ENCODE measurements around the gene PEPD. TPM values are rescaled to one million over a fixed set of nuclear protein-coding genes. Genes with fewer than 3 reads are reported as not detected.

The PEPD gene
- total and polyA plus RNA-seq, 2 donors (not counting 3 experiments of a cell fraction or from before 2014, with no cell fraction given) = 73.7 to 126 TPM

GRCh38 chr19:33445442-33446329 lies 75.9 kb downstream of the PEPD start:
- H3K79me2 ChIP-seq (ENCODE audit: control insufficient read depth, insufficient read depth, low read length) = no peaks in the 10 kb centered on the region
- H3K27ac ChIP-seq (ENCODE audit: insufficient read depth, low read depth, low read length) = no peak overlapping the region
- H3K9me1 ChIP-seq (replicated peaks; ENCODE audit: control insufficient read depth, extremely low read depth, insufficient read depth, low read length) = no peaks in the 10 kb centered on the region
- POLR2A ChIA-PET = no interaction called here
- no peaks in the 10 kb centered on the region for H3K9me3 ChIP-seq (replicated peaks; ENCODE audit: control insufficient read depth, insufficient read depth, low read length)
- H3K27me3 ChIP-seq (ENCODE audit: control insufficient read depth in 2 of 2, insufficient read depth in 2 of 2, low read length in 2 of 2) = no peaks in the 10 kb centered on the region
- no peak overlapping the region for H3K4me3 ChIP-seq (replicated peaks in 1 of 3; ENCODE audit: insufficient read depth in 1 of 3, low read depth in 1 of 3, low read length in 3 of 3)
- CTCF ChIA-PET = no interaction called here
- BruUV-seq (replicated peaks) = no TSS peak
- dilution Hi-C loops (cut with MboI; ENCODE audit: extremely low pct_ligation_motif_present, low sequenced_read_pairs) = no loop called here
- TF ChIP-seq POLR2AphosphoS5 (IDR thresholded peaks at IDR 0.05; ENCODE audit: insufficient read depth, low read depth, low read length) = no peak
- TF ChIP-seq MAX (IDR thresholded peaks at IDR 0.05; ENCODE audit: insufficient read depth, insufficient read length) = no peak
- no peak for TF ChIP-seq POLR2A (IDR thresholded peaks at IDR 0.05; ENCODE audit: low read depth, low read length)
- no peak for TF ChIP-seq MYC (IDR thresholded peaks at IDR 0.05; ENCODE audit: low read depth, low read length)
- no peak for TF ChIP-seq GATA2 (IDR thresholded peaks at IDR 0.05; ENCODE audit: insufficient read depth, insufficient read length, low read depth, low read length)
- no peak for TF ChIP-seq FOS (IDR thresholded peaks at IDR 0.05; ENCODE audit: borderline replicate concordance, insufficient read depth, low read length)
- TF ChIP-seq CTCF (IDR thresholded peaks at IDR 0.05; ENCODE audit: extremely low read depth in 1 of 2, insufficient read depth in 1 of 2, low read depth in 1 of 2, low read length in 2 of 2) = no peak
- no peak overlapping the region for H2AFZ ChIP-seq (ENCODE audit: low read depth, low read length)
- no peaks in the 10 kb centered on the region for H4K20me1 ChIP-seq (replicated peaks; ENCODE audit: control insufficient read depth, extremely low read depth, insufficient read depth, low read length)
- FAIRE-seq (no peak), DNase-seq (ENCODE audit: low read depth, low spot score) (no peak)
- H3K9ac ChIP-seq (replicated peaks; ENCODE audit: extremely low read depth, insufficient read depth, low read length) = no peak overlapping the region
- peaks cover 0 to 1% of the 10 kb centered on the region in 2 experiments for H3K36me3 ChIP-seq (ENCODE audit: control insufficient read depth in 2 of 2, extremely low read depth in 1 of 2, insufficient read depth in 2 of 2, low read length in 2 of 2)
- no peaks in the 10 kb centered on the region for H3K4me1 ChIP-seq (ENCODE audit: control insufficient read depth, extremely low read depth, insufficient read depth, low read length)
- intact Hi-C loops (cut with micrococcal nuclease) = no loop called here
- no peak overlapping the region for H3K4me2 ChIP-seq (ENCODE audit: insufficient read depth, low read length)
